ENCODE measurements around the gene HMGN2.
"Not testable (repeated sequence)": the region's sequence is repeated elsewhere in the genome, so short reads cannot be mapped to it uniquely, and the experiment has no call there.

HMGN2 gene

GRCh38 chr1:26490155-26490554, 17.9 kb downstream of the HMGN2 start:
- DNase-seq, result no peak
- TF ChIP-seq CTCF (IDR thresholded peaks at IDR 0.05; ENCODE audit: low read depth, low read length, missing control alignments), result no peak
- in situ Hi-C loops (cut with HindIII; ENCODE audit: low pct_ligation_motif_present, low sequenced_read_pairs), result no loop called here
- Histone ChIP-seq H3K4me3 (ENCODE audit: low read depth, low read length) (no peak overlapping the region), H3K36me3 (replicated peaks) (no peaks in the 10 kb centered on the region), H3K27me3 (replicated peaks) (no peaks in the 10 kb centered on the region), H3K27ac (no peak overlapping the region)

GRCh38 chr1:26493267-26493666, 21.0 kb downstream of the HMGN2 start:
- no peak for DNase-seq
- in situ Hi-C loops (cut with HindIII; ENCODE audit: low pct_ligation_motif_present, low sequenced_read_pairs), result no loop called here
- H3K4me3 ChIP-seq (ENCODE audit: low read depth, low read length), result no peak overlapping the region
- no peak overlapping the region for H3K27ac ChIP-seq
- TF ChIP-seq CTCF (IDR thresholded peaks at IDR 0.05; ENCODE audit: low read depth, low read length, missing control alignments), result no peak
- H3K36me3 ChIP-seq (replicated peaks), result no peaks in the 10 kb centered on the region
- no peaks in the 10 kb centered on the region for H3K27me3 ChIP-seq (replicated peaks)

GRCh38 chr1:26493938-26494337, 21.7 kb downstream of the HMGN2 start:
- Histone ChIP-seq H3K4me3 (ENCODE audit: low read depth, low read length) (no peak overlapping the region), H3K36me3 (replicated peaks) (no peaks in the 10 kb centered on the region), H3K27me3 (replicated peaks) (no peaks in the 10 kb centered on the region), H3K27ac (no peak overlapping the region)
- no peak for TF ChIP-seq CTCF (IDR thresholded peaks at IDR 0.05; ENCODE audit: low read depth, low read length, missing control alignments)
- DNase-seq, result no peak
- in situ Hi-C loops (cut with HindIII; ENCODE audit: low pct_ligation_motif_present, low sequenced_read_pairs), result no loop called here

- no peak for TF ChIP-seq CTCF (IDR thresholded peaks at IDR 0.05; ENCODE audit: low read depth, low read length, missing control alignments)
- no peak for DNase-seq
- in situ Hi-C loops (cut with HindIII; ENCODE audit: low pct_ligation_motif_present, low sequenced_read_pairs), result no loop called here
- no peaks in the 10 kb centered on the region for H3K36me3 ChIP-seq (replicated peaks)
- no peaks in the 10 kb centered on the region for H3K27me3 ChIP-seq (replicated peaks)
- H3K27ac ChIP-seq, result no peak overlapping the region
- no peak overlapping the region for H3K4me3 ChIP-seq (ENCODE audit: low read depth, low read length)
These were observed 24.6 kb downstream of the HMGN2 start for GRCh38 chr1:26496861-26497260.

- in situ Hi-C loops (cut with HindIII; ENCODE audit: low pct_ligation_motif_present, low sequenced_read_pairs), result no loop called here
- Histone ChIP-seq H3K4me3 (ENCODE audit: low read depth, low read length) (no peak overlapping the region), H3K27ac (no peak overlapping the region), H3K36me3 (replicated peaks) (no peaks in the 10 kb centered on the region), H3K27me3 (replicated peaks) (no peaks in the 10 kb centered on the region)
- no peak for TF ChIP-seq CTCF (IDR thresholded peaks at IDR 0.05; ENCODE audit: low read depth, low read length, missing control alignments)
- no peak for DNase-seq
These were observed 26.7 kb downstream of the HMGN2 start for GRCh38 chr1:26498894-26499293.

- no peaks in the 10 kb centered on the region for H3K36me3 ChIP-seq (replicated peaks)
- peak overlapping the region; percentile 70 for H3K4me3 ChIP-seq (ENCODE audit: low read depth, low read length)
- in situ Hi-C loops (cut with HindIII; ENCODE audit: low pct_ligation_motif_present, low sequenced_read_pairs), result no loop called here
- no peaks in the 10 kb centered on the region for H3K27me3 ChIP-seq (replicated peaks)
- peak overlapping the region; percentile 32 for H3K27ac ChIP-seq
- no peak for TF ChIP-seq CTCF (IDR thresholded peaks at IDR 0.05; ENCODE audit: low read depth, low read length, missing control alignments)
- DNase-seq, result peak; percentile 57
These were observed 28.4 kb downstream of the HMGN2 start for GRCh38 chr1:26500488-26501175.

- in situ Hi-C loops (cut with HindIII; ENCODE audit: low pct_ligation_motif_present, low sequenced_read_pairs); H3K27ac ChIP-seq; DNase-seq; H3K36me3 ChIP-seq (replicated peaks); H3K4me3 ChIP-seq (ENCODE audit: low read depth, low read length); H3K27me3 ChIP-seq (replicated peaks): not testable (repeated sequence)
These were observed 38.5 kb downstream of the HMGN2 start for GRCh38 chr1:26510711-26511110.

- in situ Hi-C loops (cut with HindIII; ENCODE audit: low pct_ligation_motif_present, low sequenced_read_pairs); DNase-seq; H3K4me3 ChIP-seq (ENCODE audit: low read depth, low read length); H3K27me3 ChIP-seq (replicated peaks); H3K27ac ChIP-seq; H3K36me3 ChIP-seq (replicated peaks): not testable (repeated sequence)
These were observed 43.6 kb downstream of the HMGN2 start for GRCh38 chr1:26515836-26516235.

Measured in brain microvascular endothelial cell (primary cell).